Measurements from ENCODE around the gene ITPRID1. TPM values are rescaled to one million over a fixed set of nuclear protein-coding genes. Genes with fewer than 3 reads are reported as not detected.
A peak's percentile ranks its signal among the peaks of the same experiment; 100 is the strongest.
"Not testable (repeated sequence)": the region's sequence is repeated elsewhere in the genome, so short reads cannot be mapped to it uniquely, and the experiment has no call there.

The ITPRID1 gene
- total RNA-seq, 1 experiment from 2014 or later = not detected

DNA sequence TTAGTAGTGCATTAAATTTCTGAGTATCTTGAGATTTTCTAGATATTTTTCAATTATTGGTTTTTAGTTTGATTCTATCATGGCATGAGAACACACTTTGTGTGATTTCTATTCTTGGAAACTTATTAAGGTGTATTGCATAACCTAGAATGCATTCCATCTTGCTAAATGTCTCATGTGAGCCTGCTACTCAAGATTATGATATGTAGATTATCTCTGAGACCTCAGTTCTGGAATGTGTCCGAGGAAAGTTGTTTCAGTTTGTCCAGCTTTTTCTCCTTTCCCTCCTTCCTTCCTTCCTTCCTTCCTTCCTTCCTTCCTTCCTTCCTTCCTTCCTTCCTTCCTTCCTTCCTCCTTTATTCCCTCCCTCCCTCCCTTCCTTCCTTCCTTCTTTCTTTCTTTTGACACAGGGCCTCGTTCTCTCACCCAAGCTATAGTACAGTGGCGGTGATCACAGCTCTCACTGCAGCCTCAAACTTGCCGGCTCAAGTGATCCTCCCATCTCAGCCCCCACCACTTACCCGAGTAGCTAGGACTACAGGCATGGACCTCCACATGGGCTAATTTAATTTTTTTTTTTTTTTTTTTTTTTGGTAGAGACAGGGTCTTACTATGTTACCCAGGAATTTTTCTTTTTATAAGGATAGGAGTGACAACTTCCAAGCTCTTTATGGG, 7.6 kb downstream of the ITPRID1 start:
- H3K36me3 ChIP-seq (ENCODE audit: low read depth) = no peaks in the 10 kb centered on the region
- H3K4me2 ChIP-seq = no peak overlapping the region
- intact Hi-C loops (cut with micrococcal nuclease; ENCODE audit: unreplicated experiment) = no loop called here
- H3K27ac ChIP-seq = no peak overlapping the region
- CTCF ChIA-PET = no interaction called here
- POLR2A ChIA-PET (ENCODE audit: unreplicated experiment) = no interaction called here
- H3K4me3 ChIP-seq = no peak overlapping the region
- no peaks in the 10 kb centered on the region for H4K20me1 ChIP-seq (ENCODE audit: insufficient read depth)
- no TSS peak for BruUV-seq (replicated peaks)
- no peaks in the 10 kb centered on the region for H3F3A ChIP-seq (ENCODE audit: insufficient read depth, low read depth)
- no peaks in the 10 kb centered on the region for H3K4me1 ChIP-seq (replicated peaks; ENCODE audit: insufficient read depth)
- peaks cover 24% of the 10 kb centered on the region for H3K27me3 ChIP-seq (ENCODE audit: insufficient read depth, low read depth)
- no peaks in the 10 kb centered on the region for H3K9me2 ChIP-seq (ENCODE audit: insufficient read depth)
- no peaks in the 10 kb centered on the region for H3K79me2 ChIP-seq (ENCODE audit: low read depth)
- no peaks in the 10 kb centered on the region for H3K9me3 ChIP-seq (ENCODE audit: insufficient read depth, low read depth)
- no peak overlapping the region for H2AFZ ChIP-seq
- TF ChIP-seq, protein P1, sequence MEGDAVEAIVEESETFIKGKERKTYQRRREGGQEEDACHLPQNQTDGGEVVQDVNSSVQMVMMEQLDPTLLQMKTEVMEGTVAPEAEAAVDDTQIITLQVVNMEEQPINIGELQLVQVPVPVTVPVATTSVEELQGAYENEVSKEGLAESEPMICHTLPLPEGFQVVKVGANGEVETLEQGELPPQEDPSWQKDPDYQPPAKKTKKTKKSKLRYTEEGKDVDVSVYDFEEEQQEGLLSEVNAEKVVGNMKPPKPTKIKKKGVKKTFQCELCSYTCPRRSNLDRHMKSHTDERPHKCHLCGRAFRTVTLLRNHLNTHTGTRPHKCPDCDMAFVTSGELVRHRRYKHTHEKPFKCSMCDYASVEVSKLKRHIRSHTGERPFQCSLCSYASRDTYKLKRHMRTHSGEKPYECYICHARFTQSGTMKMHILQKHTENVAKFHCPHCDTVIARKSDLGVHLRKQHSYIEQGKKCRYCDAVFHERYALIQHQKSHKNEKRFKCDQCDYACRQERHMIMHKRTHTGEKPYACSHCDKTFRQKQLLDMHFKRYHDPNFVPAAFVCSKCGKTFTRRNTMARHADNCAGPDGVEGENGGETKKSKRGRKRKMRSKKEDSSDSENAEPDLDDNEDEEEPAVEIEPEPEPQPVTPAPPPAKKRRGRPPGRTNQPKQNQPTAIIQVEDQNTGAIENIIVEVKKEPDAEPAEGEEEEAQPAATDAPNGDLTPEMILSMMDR (conservative IDR thresholded peaks at IDR 0.05) = no peak
- no peak for TF ChIP-seq EZH2 (IDR thresholded peaks at IDR 0.05; ENCODE audit: low read depth)
- DNase-seq = peak in 1 of 2 experiments; percentile 21

DNA sequence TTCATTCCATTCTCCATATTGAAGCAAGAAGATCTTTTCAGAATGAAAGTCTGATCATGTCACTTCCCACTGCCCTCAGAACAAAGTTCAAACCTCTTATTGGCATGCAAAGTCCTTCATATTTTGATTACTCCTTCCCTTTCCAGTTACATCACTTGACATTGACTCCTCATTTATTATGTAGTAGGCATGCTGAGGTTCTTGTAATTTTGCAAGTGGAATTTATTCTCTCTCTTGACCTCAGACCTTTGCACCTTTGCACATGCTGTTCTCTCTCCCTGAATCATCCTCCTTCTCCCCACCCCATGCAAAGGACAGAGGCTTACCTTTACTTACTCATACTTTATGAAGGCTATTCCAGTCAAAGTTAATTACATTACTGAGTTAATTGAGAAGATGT, 13.0 kb downstream of the ITPRID1 start:
- no peak for TF ChIP-seq EZH2 (IDR thresholded peaks at IDR 0.05; ENCODE audit: low read depth)
- TF ChIP-seq, protein P1 (conservative IDR thresholded peaks at IDR 0.05) = no peak
- Histone ChIP-seq H3F3A (ENCODE audit: insufficient read depth, low read depth) (no peaks in the 10 kb centered on the region), H3K36me3 (ENCODE audit: low read depth) (no peaks in the 10 kb centered on the region), H3K4me2 (no peak overlapping the region), H2AFZ (no peak overlapping the region), H3K79me2 (ENCODE audit: low read depth) (no peaks in the 10 kb centered on the region), H3K9me3 (ENCODE audit: insufficient read depth, low read depth) (no peaks in the 10 kb centered on the region), H3K4me1 (replicated peaks; ENCODE audit: insufficient read depth) (no peaks in the 10 kb centered on the region), H3K9me2 (ENCODE audit: insufficient read depth) (no peaks in the 10 kb centered on the region), H3K27ac (no peak overlapping the region), H4K20me1 (ENCODE audit: insufficient read depth) (no peaks in the 10 kb centered on the region), H3K27me3 (ENCODE audit: insufficient read depth, low read depth) (peaks cover 15% of the 10 kb centered on the region), H3K4me3 (no peak overlapping the region)
- intact Hi-C loops (cut with micrococcal nuclease; ENCODE audit: unreplicated experiment) = no loop called here
- ChIA-PET POLR2A (ENCODE audit: unreplicated experiment) (no interaction called here), CTCF (no interaction called here)
- no peak for DNase-seq
- BruUV-seq (replicated peaks) = no TSS peak

DNA sequence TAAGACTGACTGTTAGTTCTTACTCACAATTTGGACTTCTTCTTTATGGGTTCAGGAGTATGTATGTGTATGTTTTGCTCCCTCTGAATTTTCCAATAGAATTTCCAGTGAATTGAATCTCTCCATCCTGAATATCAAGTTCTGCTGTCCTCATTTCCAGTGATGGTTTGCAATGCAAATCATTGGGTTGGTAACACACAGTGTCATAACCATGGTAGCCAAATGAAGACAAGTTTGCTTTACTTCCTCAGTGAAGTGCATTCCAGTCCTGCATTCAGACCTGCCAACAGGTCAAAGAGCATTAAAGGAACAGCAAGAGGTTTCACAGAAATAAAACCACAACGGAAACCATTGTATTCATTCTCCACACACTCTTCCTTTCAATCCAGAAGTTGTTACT, 15.2 kb downstream of the ITPRID1 start:
- Histone ChIP-seq H3K9me3 (ENCODE audit: insufficient read depth, low read depth) (no peaks in the 10 kb centered on the region), H3K79me2 (ENCODE audit: low read depth) (no peaks in the 10 kb centered on the region), H4K20me1 (ENCODE audit: insufficient read depth) (no peaks in the 10 kb centered on the region), H3K4me2 (no peak overlapping the region), H2AFZ (no peak overlapping the region), H3K9me2 (ENCODE audit: insufficient read depth) (no peaks in the 10 kb centered on the region), H3K27ac (no peak overlapping the region), H3K4me3 (no peak overlapping the region), H3K36me3 (ENCODE audit: low read depth) (no peaks in the 10 kb centered on the region), H3F3A (ENCODE audit: insufficient read depth, low read depth) (no peaks in the 10 kb centered on the region), H3K27me3 (ENCODE audit: insufficient read depth, low read depth) (peaks cover 3% of the 10 kb centered on the region; the same call in 1 of the 2 replicates), H3K4me1 (replicated peaks; ENCODE audit: insufficient read depth) (no peaks in the 10 kb centered on the region)
- POLR2A ChIA-PET (ENCODE audit: unreplicated experiment) = no interaction called here
- no TSS peak for BruUV-seq (replicated peaks)
- CTCF ChIA-PET = no interaction called here
- DNase-seq = no peak
- TF ChIP-seq, protein P1 (conservative IDR thresholded peaks at IDR 0.05) = no peak
- TF ChIP-seq EZH2 (IDR thresholded peaks at IDR 0.05; ENCODE audit: low read depth) = no peak
- intact Hi-C loops (cut with micrococcal nuclease; ENCODE audit: unreplicated experiment) = no loop called here

DNA sequence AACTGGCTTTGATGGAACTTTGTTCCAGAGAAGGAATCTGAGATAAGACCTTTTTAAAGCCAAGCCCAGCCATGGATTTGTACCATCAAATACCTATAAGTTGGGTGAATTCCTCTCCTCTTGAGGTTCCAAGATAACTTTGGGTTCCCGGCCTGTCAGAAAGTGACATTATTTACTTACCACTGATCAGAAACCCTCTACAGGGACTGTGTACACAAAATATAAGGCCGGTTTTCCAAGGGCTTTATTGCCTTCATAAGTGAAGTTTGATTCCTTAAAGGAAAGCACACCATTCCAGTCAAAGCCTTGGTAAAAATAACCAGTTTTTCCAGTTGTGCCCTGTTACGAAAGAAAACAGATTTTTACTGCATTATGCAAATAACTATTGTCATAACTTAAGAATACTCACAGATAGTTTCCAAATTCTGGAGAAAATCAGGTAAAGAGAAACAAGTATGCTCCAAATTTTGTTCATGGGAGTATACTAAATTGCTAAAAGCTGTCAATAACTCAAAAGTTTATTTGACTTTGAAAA, 26.8 kb downstream of the ITPRID1 start:
- DNase-seq = peak in 1 of 2 experiments; percentile 43
- H3K9me2 ChIP-seq (ENCODE audit: insufficient read depth); BruUV-seq (replicated peaks); H3K36me3 ChIP-seq (ENCODE audit: low read depth); CTCF ChIA-PET; H3K4me1 ChIP-seq (replicated peaks; ENCODE audit: insufficient read depth); H4K20me1 ChIP-seq (ENCODE audit: insufficient read depth); POLR2A ChIA-PET (ENCODE audit: unreplicated experiment); H3K79me2 ChIP-seq (ENCODE audit: low read depth); intact Hi-C loops (cut with micrococcal nuclease; ENCODE audit: unreplicated experiment); H3K27ac ChIP-seq; H3K27me3 ChIP-seq (ENCODE audit: insufficient read depth, low read depth); H3K4me3 ChIP-seq; H3K4me2 ChIP-seq; H2AFZ ChIP-seq; H3K9me3 ChIP-seq (ENCODE audit: insufficient read depth, low read depth); H3F3A ChIP-seq (ENCODE audit: insufficient read depth, low read depth): not testable (repeated sequence)
